Keratinocyte (primary cell): ENCODE results near the gene TRIM66. TPM values are rescaled to one million over a fixed set of nuclear protein-coding genes. Genes with fewer than 3 reads are reported as not detected.

Experiments used
- DNase-seq: peaks from one replicate; pipeline ENCODE4 v3.0.0-alpha.2; 2011; ENCODE audit warnings: low read depth, missing footprints, low spot score
- FAIRE-seq: peaks from 2 replicates; lab custom pipeline; 2011; peaks lifted over from hg19 to GRCh38; lab: Jason Lieb, UNC
- H2AFZ ChIP-seq: 2 replicates; pipeline ENCODE4 v1.6.0; 2012; ENCODE audit warnings: low read length, control low read depth, inconsistent platforms; ENCODE audit not compliant: control insufficient read depth
- H3K27ac ChIP-seq: 2 replicates; pipeline ENCODE4 v1.5.1; 2011; ENCODE audit warnings: low read length; ENCODE audit not compliant: control insufficient read depth, insufficient read depth
- H3K27me3 ChIP-seq: 3 replicates; pipeline ENCODE4 v1.6.0; 2011; ENCODE audit warnings: low read length; ENCODE audit not compliant: control insufficient read depth, insufficient read depth; ENCODE audit errors: extremely low read depth
- H3K36me3 ChIP-seq, 2 experiments: 2 replicates in 1 of 2; 3 replicates in 1 of 2; pipeline ENCODE4 v1.5.1; 2011; ENCODE audit warnings: low read length in 2 of 2, mild to moderate bottlenecking in 1 of 2; ENCODE audit not compliant: control insufficient read depth in 2 of 2, insufficient read depth in 2 of 2; ENCODE audit errors: extremely low read depth in 1 of 2
- H3K4me1 ChIP-seq: 3 replicates; pipeline ENCODE4 v1.5.1; 2011; ENCODE audit warnings: low read length; ENCODE audit not compliant: control insufficient read depth, insufficient read depth; ENCODE audit errors: extremely low read depth
- H3K4me2 ChIP-seq: 3 replicates; pipeline ENCODE4 v1.6.0; 2011; ENCODE audit warnings: low read depth, low read length; ENCODE audit not compliant: control insufficient read depth, insufficient read depth; ENCODE audit errors: extremely low read depth
- H3K4me3 ChIP-seq, 3 experiments: fragments of 200-600 bp in 1 of 3; sonication (generic) in 1 of 3; 2 replicates in 2 of 3; 3 replicates in 1 of 3; pipeline ENCODE4 v1.5.1; 2011 to 2016; ENCODE audit warnings: low read length in 3 of 3, mild to moderate bottlenecking in 3 of 3, control low read depth in 2 of 3, inconsistent platforms in 1 of 3, low read depth in 1 of 3, mixed read lengths in 1 of 3, mixed run types in 1 of 3, moderate library complexity in 1 of 3; ENCODE audit not compliant: control insufficient read depth in 2 of 3, insufficient read depth in 2 of 3; ENCODE audit errors: extremely low read depth in 1 of 3
- H3K79me2 ChIP-seq: 2 replicates; pipeline ENCODE4 v1.6.0; 2012; ENCODE audit warnings: low read length; ENCODE audit not compliant: control insufficient read depth, insufficient read depth
- H3K9ac ChIP-seq: 3 replicates; pipeline ENCODE4 v1.6.0; 2011; ENCODE audit warnings: low read length; ENCODE audit not compliant: control insufficient read depth, insufficient read depth; ENCODE audit errors: extremely low read depth
- H3K9me1 ChIP-seq: 3 replicates; pipeline ENCODE4 v1.6.0; 2011; ENCODE audit warnings: low read length; ENCODE audit not compliant: control insufficient read depth, insufficient read depth; ENCODE audit errors: extremely low read depth
- H3K9me3 ChIP-seq: 2 replicates; pipeline ENCODE4 v1.5.1; 2012; ENCODE audit warnings: low read depth, low read length; ENCODE audit not compliant: control insufficient read depth
- H4K20me1 ChIP-seq: 3 replicates; pipeline ENCODE4 v1.6.0; 2011; ENCODE audit warnings: low read length; ENCODE audit not compliant: control insufficient read depth, insufficient read depth; ENCODE audit errors: extremely low read depth
- EZH2 ChIP-seq: IDR thresholded peaks from one replicate; pipeline ENCODE4 v1.6.1; 2012; ENCODE audit warnings: inconsistent platforms, mild to moderate bottlenecking, low read length, moderate library complexity
- dilution Hi-C: fragments of 300-500 bp; cut with MboI; formaldehyde crosslinking; loops from one replicate; pipeline ENCODE4 v1.7.0; 2020; ENCODE audit warnings: low sequenced_read_pairs; ENCODE audit not compliant: extremely low pct_ligation_motif_present
- polyA plus RNA-seq, 5 experiments: library from polyadenylated mRNA; depleted of rRNA in 3 of 5; stranded (reverse) in 3 of 5; stranded (forward) in 1 of 5; unstranded in 1 of 5; fragments of >200 nt; gene quantifications; 1 replicate in 1 of 5; 2 replicates in 3 of 5; 3 replicates in 1 of 5; pipeline versions ENCODE4 v1.2.1 to v1.2.3, GENCODE V29; 2011 to 2012; ENCODE audit warnings: missing spikeins in 2 of 5, low read depth in 1 of 5, low replicate concordance in 1 of 5
- TF ChIP-seq, protein P1 (sequence below), 3 experiments: IDR thresholded peaks in 1 of 3; conservative IDR thresholded peaks in 1 of 3; optimal IDR thresholded peaks in 1 of 3; 2 replicates in 2 of 3; 3 replicates in 1 of 3; pipeline versions ENCODE3 to v1.5.1; 2011; ENCODE audit warnings: low read length in 3 of 3, mild to moderate bottlenecking in 3 of 3, moderate library complexity in 2 of 3, control low read depth in 1 of 3, inconsistent platforms in 1 of 3; ENCODE audit not compliant: insufficient read depth in 2 of 3; ENCODE audit errors: extremely low read depth in 1 of 3

The TRIM66 gene
- polyA plus RNA-seq, 1 donor (not counting 4 experiments of a cell fraction or from before 2014, with no cell fraction given): 5.1 TPM

GRCh38 chr11:8685306-8685705 lies 2.8 kb upstream of the TRIM66 start:
- no peak for DNase-seq
- peaks cover 53% of the 10 kb centered on the region for H3K4me1 ChIP-seq
- peak overlapping the region in 1 of 3 experiments; percentile 76 for H3K4me3 ChIP-seq
- no peak overlapping the region for H2AFZ ChIP-seq
- FAIRE-seq: no peak
- no peaks in the 10 kb centered on the region for H3K9me3 ChIP-seq
- peaks cover 13% of the 10 kb centered on the region for H4K20me1 ChIP-seq
- peak overlapping the region; percentile 98 for H3K9ac ChIP-seq
- H3K4me2 ChIP-seq: peak overlapping the region; percentile 95
- peaks cover 22 to 28% of the 10 kb centered on the region in 2 experiments for H3K36me3 ChIP-seq
- no peak for TF ChIP-seq EZH2
- TF ChIP-seq, protein P1, sequence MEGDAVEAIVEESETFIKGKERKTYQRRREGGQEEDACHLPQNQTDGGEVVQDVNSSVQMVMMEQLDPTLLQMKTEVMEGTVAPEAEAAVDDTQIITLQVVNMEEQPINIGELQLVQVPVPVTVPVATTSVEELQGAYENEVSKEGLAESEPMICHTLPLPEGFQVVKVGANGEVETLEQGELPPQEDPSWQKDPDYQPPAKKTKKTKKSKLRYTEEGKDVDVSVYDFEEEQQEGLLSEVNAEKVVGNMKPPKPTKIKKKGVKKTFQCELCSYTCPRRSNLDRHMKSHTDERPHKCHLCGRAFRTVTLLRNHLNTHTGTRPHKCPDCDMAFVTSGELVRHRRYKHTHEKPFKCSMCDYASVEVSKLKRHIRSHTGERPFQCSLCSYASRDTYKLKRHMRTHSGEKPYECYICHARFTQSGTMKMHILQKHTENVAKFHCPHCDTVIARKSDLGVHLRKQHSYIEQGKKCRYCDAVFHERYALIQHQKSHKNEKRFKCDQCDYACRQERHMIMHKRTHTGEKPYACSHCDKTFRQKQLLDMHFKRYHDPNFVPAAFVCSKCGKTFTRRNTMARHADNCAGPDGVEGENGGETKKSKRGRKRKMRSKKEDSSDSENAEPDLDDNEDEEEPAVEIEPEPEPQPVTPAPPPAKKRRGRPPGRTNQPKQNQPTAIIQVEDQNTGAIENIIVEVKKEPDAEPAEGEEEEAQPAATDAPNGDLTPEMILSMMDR (optimal IDR thresholded peaks at IDR 0.05 in 1 of 3, IDR thresholded peaks at IDR 0.05 in 1 of 3, conservative IDR thresholded peaks at IDR 0.05 in 1 of 3; ENCODE audit: extremely low read depth in 1 of 3, insufficient read depth in 2 of 3, low read length in 3 of 3): no peak
- peaks cover 48% of the 10 kb centered on the region for H3K79me2 ChIP-seq
- dilution Hi-C loops: no loop called here
- H3K27me3 ChIP-seq: no peaks in the 10 kb centered on the region
- no peaks in the 10 kb centered on the region for H3K9me1 ChIP-seq
- no peak overlapping the region for H3K27ac ChIP-seq

DNA sequence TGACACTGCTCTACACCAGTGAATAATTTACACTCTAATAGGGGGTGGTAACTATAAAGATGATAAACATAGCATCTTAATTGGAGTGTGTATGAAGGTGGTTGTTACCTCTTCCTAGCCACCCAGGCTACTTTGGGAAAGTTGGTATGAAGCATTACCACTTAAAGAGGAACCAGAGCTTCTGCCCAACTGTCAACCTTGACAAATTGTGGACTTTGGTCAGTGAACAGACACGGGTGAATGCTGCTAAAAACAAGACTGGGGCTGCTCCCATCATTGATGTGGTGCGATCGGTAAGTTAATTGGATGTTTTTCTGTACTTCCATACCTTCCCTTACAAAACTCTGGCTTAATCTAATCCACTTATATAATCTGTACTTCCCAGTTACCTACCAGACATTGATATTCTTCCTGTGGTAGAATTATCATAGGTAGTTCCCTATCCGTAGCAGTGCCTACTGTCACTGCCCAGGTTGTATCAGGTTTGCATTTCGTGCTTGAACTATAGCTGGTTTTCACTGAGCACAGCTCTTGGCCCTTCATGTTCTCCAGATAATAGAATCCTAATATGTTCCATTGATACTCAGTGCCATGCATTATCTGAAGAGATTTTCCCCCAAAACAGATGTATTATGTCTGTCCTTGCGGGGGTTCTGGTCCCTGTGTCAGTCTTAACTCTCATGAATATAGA lies 2.3 kb upstream of the TRIM66 start:
- Histone ChIP-seq H3K9ac (peak overlapping the region; percentile 98), H2AFZ (no peak overlapping the region), H3K4me2 (peak overlapping the region; percentile 95), H3K4me1 (peaks cover 51% of the 10 kb centered on the region), H4K20me1 (peaks cover 13% of the 10 kb centered on the region), H3K9me1 (no peaks in the 10 kb centered on the region), H3K27ac (peak overlapping the region; percentile 91), H3K79me2 (peaks cover 45% of the 10 kb centered on the region), H3K9me3 (no peaks in the 10 kb centered on the region), H3K4me3 (peak overlapping the region; percentile 73 to 98 (median 76)), H3K27me3 (no peaks in the 10 kb centered on the region), H3K36me3 (peaks cover 22 to 25% of the 10 kb centered on the region in 2 experiments)
- dilution Hi-C loops: no loop called here
- DNase-seq (no peak), FAIRE-seq (no peak)
- TF ChIP-seq, protein P1 (optimal IDR thresholded peaks at IDR 0.05 in 1 of 3, IDR thresholded peaks at IDR 0.05 in 1 of 3, conservative IDR thresholded peaks at IDR 0.05 in 1 of 3; ENCODE audit: extremely low read depth in 1 of 3, insufficient read depth in 2 of 3, low read length in 3 of 3): no peak
- TF ChIP-seq EZH2: no peak
